ENCODE results near the gene BCHE. TPM values are rescaled to one million over a fixed set of nuclear protein-coding genes. Genes with fewer than 3 reads are reported as not detected.

The BCHE gene
- total RNA-seq, 4 donors from 2014 or later = 0.44 to 6.6 (median 1.6) TPM

DNA sequence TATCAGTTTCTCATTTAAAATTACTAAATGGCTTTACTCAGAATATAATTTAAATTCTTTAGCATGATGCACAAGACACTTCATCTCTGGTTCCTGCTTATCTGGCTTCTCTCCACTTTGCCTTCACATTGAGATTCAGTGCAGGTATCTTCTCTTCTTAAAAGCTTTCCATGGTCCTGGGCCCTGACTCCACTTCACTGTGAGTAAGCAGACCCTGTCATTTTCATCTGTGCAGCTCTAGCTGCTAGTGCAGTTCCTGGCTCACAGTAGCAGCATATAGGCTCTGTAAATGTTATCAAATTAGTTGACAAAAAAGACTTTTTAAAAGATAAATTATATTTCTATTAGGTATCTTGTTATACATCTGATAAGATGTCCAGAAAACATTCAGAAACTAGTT lies 58.8 kb downstream of the BCHE start:
- intact Hi-C loops (cut with DNase I) = no loop called here
- no peaks in the 10 kb centered on the region for H3K4me1 ChIP-seq
- H3K27me3 ChIP-seq = no peaks in the 10 kb centered on the region
- H3K4me3 ChIP-seq (replicated peaks in 1 of 3) = no peak overlapping the region
- DNase-seq = no peak
- no peaks in the 10 kb centered on the region for H3K36me3 ChIP-seq
- H3K9me3 ChIP-seq = no peaks in the 10 kb centered on the region
- no peak for TF ChIP-seq POLR2A (IDR thresholded peaks at IDR 0.05)
- TF ChIP-seq CTCF (IDR thresholded peaks at IDR 0.05) = no peak
- H3K27ac ChIP-seq = no peak overlapping the region

- H3K36me3 ChIP-seq = no peaks in the 10 kb centered on the region
- no peak overlapping the region for H3K4me3 ChIP-seq (replicated peaks in 1 of 3)
- H3K27me3 ChIP-seq = no peaks in the 10 kb centered on the region
- no peak overlapping the region for H3K27ac ChIP-seq
- intact Hi-C loops (cut with DNase I) = no loop called here
- no peaks in the 10 kb centered on the region for H3K9me3 ChIP-seq
- TF ChIP-seq POLR2A (IDR thresholded peaks at IDR 0.05) = no peak
- no peak for TF ChIP-seq CTCF (IDR thresholded peaks at IDR 0.05)
- H3K4me1 ChIP-seq = no peaks in the 10 kb centered on the region
- no peak for DNase-seq
- WGBS, 2 donors = 70 to 71% methylated on average over 3 of the region's 3 CpGs
These were observed 61.4 kb downstream of the BCHE start for GRCh38 chr3:165775824-165776223.

GRCh38 chr3:165770781-165771180 lies 66.4 kb downstream of the BCHE start:
- no peak for DNase-seq
- intact Hi-C loops (cut with DNase I) = no loop called here
- Histone ChIP-seq H3K4me1 (no peaks in the 10 kb centered on the region), H3K27me3 (no peaks in the 10 kb centered on the region), H3K9me3 (no peaks in the 10 kb centered on the region), H3K36me3 (no peaks in the 10 kb centered on the region), H3K27ac (no peak overlapping the region), H3K4me3 (replicated peaks in 1 of 3) (no peak overlapping the region)
- no peak for TF ChIP-seq POLR2A (IDR thresholded peaks at IDR 0.05)
- WGBS, 2 donors = 75 to 83% methylated on average over 3 of the region's 3 CpGs

DNA sequence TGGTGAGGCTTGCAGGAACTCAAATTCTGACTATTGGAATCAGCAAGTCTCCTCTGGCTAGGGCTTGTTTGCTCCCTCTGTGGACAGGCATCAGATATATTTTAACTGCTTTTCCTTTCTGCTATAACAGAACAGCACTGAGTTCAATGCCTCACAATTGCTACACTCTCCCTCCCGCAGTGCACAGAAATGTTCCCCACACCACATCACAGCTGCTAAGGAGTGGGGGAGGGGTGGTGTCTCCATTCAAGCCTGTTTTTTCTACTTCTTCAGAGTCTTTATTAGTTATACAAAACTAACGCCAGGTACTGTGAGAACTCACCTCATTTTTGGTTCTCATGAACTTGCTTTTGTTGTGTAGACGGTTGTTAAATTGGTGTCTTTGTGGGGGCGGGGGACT lies 68.5 kb downstream of the BCHE start:
- intact Hi-C loops (cut with DNase I) = no loop called here
- Histone ChIP-seq H3K27me3 (no peaks in the 10 kb centered on the region), H3K4me1 (no peaks in the 10 kb centered on the region), H3K36me3 (no peaks in the 10 kb centered on the region), H3K9me3 (no peaks in the 10 kb centered on the region), H3K4me3 (replicated peaks in 1 of 3) (no peak overlapping the region), H3K27ac (no peak overlapping the region)
- TF ChIP-seq CTCF (IDR thresholded peaks at IDR 0.05) = no peak
- DNase-seq = no peak
- 84 to 93% methylated on average over 4 of the region's 4 CpGs for WGBS, 2 donors

DNA sequence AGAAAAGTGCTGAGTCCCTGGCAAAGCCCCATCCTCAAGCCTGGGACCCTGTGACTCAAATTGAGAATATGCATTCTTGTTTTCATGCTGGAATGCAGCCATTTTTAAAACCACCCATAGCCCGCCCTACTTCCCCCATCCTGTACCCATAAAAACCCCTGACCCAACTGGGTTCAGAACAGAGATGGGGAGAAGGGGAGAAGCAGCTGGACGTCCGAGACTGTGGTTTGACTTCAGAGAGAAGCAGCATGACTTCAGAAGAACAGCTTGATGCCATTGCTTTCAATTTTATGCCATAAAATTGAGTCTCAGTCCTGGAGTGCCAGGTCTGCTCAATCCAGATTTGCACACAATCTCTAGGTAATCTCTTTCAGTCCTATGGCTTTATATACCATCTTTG lies 78.2 kb downstream of the BCHE start:
- no peaks in the 10 kb centered on the region for H3K4me1 ChIP-seq
- H3K27ac ChIP-seq = no peak overlapping the region
- H3K4me3 ChIP-seq (replicated peaks in 1 of 3) = no peak overlapping the region
- no peaks in the 10 kb centered on the region for H3K27me3 ChIP-seq
- TF ChIP-seq POLR2A (IDR thresholded peaks at IDR 0.05) = no peak
- no peak for TF ChIP-seq CTCF (IDR thresholded peaks at IDR 0.05)
- WGBS, 2 donors = 87 to 88% methylated on average over 3 of the region's 3 CpGs
- H3K36me3 ChIP-seq = no peaks in the 10 kb centered on the region
- DNase-seq = no peak
- intact Hi-C loops (cut with DNase I) = no loop called here
- H3K9me3 ChIP-seq = peaks cover 3% of the 10 kb centered on the region

GRCh38 chr3:165755571-165755970 lies 81.7 kb downstream of the BCHE start:
- 71 to 82% methylated on average over 1 of the region's 1 CpG for WGBS, 2 donors
- no peak overlapping the region for H3K27ac ChIP-seq
- TF ChIP-seq CTCF (IDR thresholded peaks at IDR 0.05) (no peak), POLR2A (IDR thresholded peaks at IDR 0.05) (no peak)

More at GRCh38 chr3:165755571-165755970, 81.7 kb downstream of the BCHE start:
- Histone ChIP-seq H3K27me3 (no peaks in the 10 kb centered on the region), H3K4me1 (no peaks in the 10 kb centered on the region), H3K9me3 (peaks cover 3% of the 10 kb centered on the region), H3K36me3 (no peaks in the 10 kb centered on the region), H3K4me3 (replicated peaks in 1 of 3) (no peak overlapping the region)
- intact Hi-C loops (cut with DNase I) = no loop called here
- DNase-seq = no peak

All from thyroid gland (tissue), 4 donors.